Effector memory CD8-positive, alpha-beta T cell (primary cell): Measurements from ENCODE around the gene IP6K3.

Experiments used
- ATAC-seq: fragments of 150-1000 bp; cut with Tn5 transposase; replicated peaks from 2 replicates; pipeline ENCODE4 v1.10.0; 2021; ENCODE audit warnings: mild to moderate bottlenecking, moderate library complexity
- DNase-seq, 3 experiments: peaks; one replicate each; pipeline ENCODE4 v3.0.0; 2021
- H3K27ac Mint-ChIP-seq, 2 donors: one replicate each; pipeline ENCODE4 v1.8.0; 2022; ENCODE audit warnings: mild to moderate bottlenecking in 2 of 2, mixed read lengths in 2 of 2, moderate library complexity in 2 of 2
- H3K27me3 Mint-ChIP-seq, 2 donors: one replicate each; pipeline ENCODE4 v1.8.0; 2022; ENCODE audit warnings: mixed read lengths in 2 of 2
- H3K36me3 Mint-ChIP-seq: one replicate; pipeline ENCODE4 v1.8.0; 2022; ENCODE audit warnings: mild to moderate bottlenecking, moderate library complexity, mixed read lengths; ENCODE audit not compliant: insufficient read depth
- H3K4me1 Mint-ChIP-seq, 2 donors: one replicate each; pipeline ENCODE4 v1.8.0; 2022; ENCODE audit warnings: low read depth in 2 of 2, mixed read lengths in 2 of 2
- H3K4me3 Mint-ChIP-seq, 2 donors: one replicate each; pipeline ENCODE4 v1.8.0; 2022; ENCODE audit warnings: mild to moderate bottlenecking in 2 of 2, mixed read lengths in 2 of 2, moderate library complexity in 2 of 2
- H3K9me3 Mint-ChIP-seq, 2 donors: one replicate each; pipeline ENCODE4 v1.8.0; 2022; ENCODE audit warnings: mixed read lengths in 2 of 2

Gene IP6K3

GRCh38 chr6:33725891-33726673 is 20.6 kb downstream of the IP6K3 start:
- H3K4me1 Mint-ChIP-seq: peaks cover 0 to 3% of the 10 kb centered on the region in 2 donors
- peaks cover 45 to 87% of the 10 kb centered on the region in 2 donors for H3K27me3 Mint-ChIP-seq
- ATAC-seq (no peak), DNase-seq (no peak)
- no peaks in the 10 kb centered on the region for H3K9me3 Mint-ChIP-seq
- H3K27ac Mint-ChIP-seq: no peak overlapping the region
- no peak overlapping the region for H3K4me3 Mint-ChIP-seq
- H3K36me3 Mint-ChIP-seq: peaks cover 4% of the 10 kb centered on the region

- Mint-ChIP-seq H3K36me3 (peaks cover 3% of the 10 kb centered on the region), H3K9me3 (no peaks in the 10 kb centered on the region), H3K4me3 (no peak overlapping the region), H3K27ac (no peak overlapping the region), H3K27me3 (peaks cover 48 to 85% of the 10 kb centered on the region in 2 donors), H3K4me1 (peaks cover 0 to under 1% of the 10 kb centered on the region in 2 donors)
- ATAC-seq: no peak
- no peak for DNase-seq
Observed at GRCh38 chr6:33725222-33725621, 21.5 kb downstream of the IP6K3 start.

- Mint-ChIP-seq H3K27me3 (peaks cover 46 to 87% of the 10 kb centered on the region in 2 donors), H3K4me1 (no peaks in the 10 kb centered on the region), H3K4me3 (no peak overlapping the region), H3K9me3 (no peaks in the 10 kb centered on the region), H3K27ac (no peak overlapping the region), H3K36me3 (peaks cover 3% of the 10 kb centered on the region)
- no peak for DNase-seq
- ATAC-seq: no peak
Observed at GRCh38 chr6:33724102-33725023, 22.3 kb downstream of the IP6K3 start.

DNA sequence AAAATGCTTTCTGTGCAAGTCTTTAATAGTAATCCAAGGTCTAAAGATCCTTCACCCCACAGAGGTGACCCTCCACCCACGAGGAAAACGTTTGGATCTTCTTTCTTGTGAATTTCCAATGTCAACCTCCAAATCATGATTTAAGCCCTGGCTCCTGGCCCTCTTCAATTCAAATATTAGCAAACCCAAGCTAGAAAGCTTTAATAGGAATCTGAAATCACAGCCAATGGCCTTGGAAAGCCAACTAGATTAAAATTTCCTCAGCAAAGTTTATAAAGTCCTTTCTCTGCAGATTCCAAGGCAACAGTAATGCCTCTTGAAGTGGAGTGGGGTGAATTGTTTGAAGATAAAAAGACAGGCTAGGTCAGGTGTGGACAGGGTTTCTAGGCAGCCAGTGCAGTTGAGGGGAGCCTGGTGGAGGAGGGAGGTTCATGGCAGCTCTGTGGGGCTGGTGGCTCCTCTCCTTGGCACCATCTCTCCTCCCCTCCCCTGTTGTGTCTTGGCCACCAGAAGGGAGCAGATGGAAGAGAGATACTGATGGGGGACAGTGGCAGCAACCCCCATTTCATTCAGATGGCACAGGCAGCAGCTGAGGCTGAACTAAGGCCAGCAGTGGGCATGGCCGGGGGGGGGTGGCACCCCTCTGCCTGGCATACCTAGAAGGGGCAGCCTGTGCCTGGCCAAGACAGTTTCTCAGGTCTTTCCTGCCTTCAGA is 23.2 kb downstream of the IP6K3 start:
- no peak overlapping the region for H3K4me3 Mint-ChIP-seq

DNA sequence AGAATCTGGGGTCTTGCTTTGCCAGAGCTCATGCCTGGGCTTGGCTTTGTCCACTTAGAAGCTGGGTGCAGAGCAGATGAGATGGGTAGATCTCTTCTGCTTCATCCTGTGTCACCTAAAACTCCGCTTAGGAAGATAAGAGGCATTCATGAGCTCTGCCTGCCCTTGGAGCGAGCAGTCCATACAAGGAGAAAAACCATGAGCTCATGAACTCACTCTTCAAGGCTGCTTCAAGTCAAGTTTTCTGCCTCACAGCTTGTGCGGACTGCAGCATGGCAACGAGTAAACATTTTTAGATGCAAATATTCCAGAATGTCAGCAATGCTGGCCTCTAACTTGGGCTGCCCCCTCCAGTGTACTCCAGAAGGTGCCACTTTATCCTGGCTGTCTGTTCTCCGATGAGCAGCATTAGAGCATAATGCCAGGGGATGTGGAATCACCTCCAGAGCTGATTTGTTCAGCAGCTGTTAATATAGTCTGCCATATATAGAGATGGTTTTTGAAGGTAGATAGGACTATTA is 24.5 kb downstream of the IP6K3 start:
- Mint-ChIP-seq H3K27me3 (peaks cover 41 to 80% of the 10 kb centered on the region in 2 donors), H3K4me1 (no peaks in the 10 kb centered on the region), H3K4me3 (no peak overlapping the region), H3K9me3 (no peaks in the 10 kb centered on the region), H3K27ac (no peak overlapping the region), H3K36me3 (peaks cover 3% of the 10 kb centered on the region)
- ATAC-seq (no peak), DNase-seq (no peak)

More for the DNA sequence above, 23.2 kb downstream of the IP6K3 start:
- Mint-ChIP-seq H3K27me3 (peaks cover 42 to 87% of the 10 kb centered on the region in 2 donors), H3K27ac (no peak overlapping the region), H3K36me3 (peaks cover 3% of the 10 kb centered on the region), H3K9me3 (no peaks in the 10 kb centered on the region), H3K4me1 (no peaks in the 10 kb centered on the region)
- ATAC-seq (no peak), DNase-seq (no peak)

- no peaks in the 10 kb centered on the region for H3K9me3 Mint-ChIP-seq
- peaks cover 37 to 74% of the 10 kb centered on the region in 2 donors for H3K27me3 Mint-ChIP-seq
- H3K36me3 Mint-ChIP-seq: peaks cover 3% of the 10 kb centered on the region
- H3K4me1 Mint-ChIP-seq: no peaks in the 10 kb centered on the region
- no peak overlapping the region for H3K27ac Mint-ChIP-seq
- H3K4me3 Mint-ChIP-seq: no peak overlapping the region
- ATAC-seq (no peak), DNase-seq (no peak)
Observed at GRCh38 chr6:33721508-33721907, 25.2 kb downstream of the IP6K3 start.

DNA sequence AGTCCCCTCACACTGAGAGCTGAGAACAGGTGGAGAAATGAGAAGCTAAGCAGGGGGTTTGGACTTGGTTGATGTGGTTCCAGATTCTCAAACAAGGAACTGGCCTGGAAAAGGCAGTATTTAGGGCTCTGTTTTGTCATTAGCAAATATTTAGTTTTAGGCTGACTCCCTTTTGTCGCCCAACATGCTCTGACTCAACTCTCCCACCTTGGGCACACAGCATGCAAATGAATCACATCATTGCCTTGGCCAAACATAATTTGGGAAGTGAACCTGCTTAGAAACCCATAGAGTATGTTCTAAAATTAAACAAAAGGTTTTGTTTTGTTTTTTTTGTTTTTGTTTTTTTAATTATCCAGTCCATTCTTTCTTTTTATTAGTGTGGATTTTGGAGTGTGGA is 25.7 kb downstream of the IP6K3 start:
- peaks cover 3% of the 10 kb centered on the region for H3K36me3 Mint-ChIP-seq
- no peak overlapping the region for H3K4me3 Mint-ChIP-seq
- H3K27me3 Mint-ChIP-seq: peaks cover 33 to 69% of the 10 kb centered on the region in 2 donors
- no peak overlapping the region for H3K27ac Mint-ChIP-seq
- H3K4me1 Mint-ChIP-seq: no peaks in the 10 kb centered on the region
- ATAC-seq (no peak), DNase-seq (no peak)
- no peaks in the 10 kb centered on the region for H3K9me3 Mint-ChIP-seq

DNA sequence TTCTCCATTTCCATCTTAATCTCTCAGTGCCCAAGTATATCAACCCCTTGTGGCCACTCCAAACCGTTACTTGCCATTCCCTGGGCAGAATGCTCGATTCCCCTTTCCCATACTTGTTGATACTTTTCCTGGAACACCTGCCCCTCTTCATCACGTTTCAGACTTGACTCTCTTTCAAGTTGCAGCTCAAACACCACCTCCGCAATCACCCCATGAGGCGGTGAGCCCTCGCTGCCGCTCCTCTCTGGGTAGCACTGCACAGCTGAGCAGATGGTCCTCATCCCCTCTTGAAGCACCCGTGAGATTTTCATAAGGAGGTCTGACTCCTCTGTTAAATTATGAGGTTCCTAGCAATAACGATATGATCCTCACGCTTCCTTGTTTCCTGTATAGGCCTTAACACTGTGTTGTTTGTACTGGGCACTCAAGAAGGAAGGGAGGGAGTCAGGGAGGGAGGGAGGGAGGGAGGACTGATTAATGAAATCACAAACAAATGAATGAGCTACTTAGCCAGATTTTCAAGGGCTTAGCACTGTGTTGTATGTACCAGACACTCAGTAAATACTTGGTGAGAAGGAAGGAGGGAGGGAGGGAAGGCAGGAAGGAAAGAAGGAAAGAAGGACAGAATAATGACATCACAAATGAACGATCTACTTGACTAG is 27.2 kb downstream of the IP6K3 start:
- ATAC-seq: no peak
- H3K9me3 Mint-ChIP-seq: no peaks in the 10 kb centered on the region
- H3K27ac Mint-ChIP-seq: no peak overlapping the region
- H3K36me3 Mint-ChIP-seq: peaks cover 4% of the 10 kb centered on the region
- H3K4me3 Mint-ChIP-seq: no peak overlapping the region
- no peaks in the 10 kb centered on the region for H3K4me1 Mint-ChIP-seq
- H3K27me3 Mint-ChIP-seq: peaks cover 33 to 53% of the 10 kb centered on the region in 2 donors
- no peak for DNase-seq

DNA sequence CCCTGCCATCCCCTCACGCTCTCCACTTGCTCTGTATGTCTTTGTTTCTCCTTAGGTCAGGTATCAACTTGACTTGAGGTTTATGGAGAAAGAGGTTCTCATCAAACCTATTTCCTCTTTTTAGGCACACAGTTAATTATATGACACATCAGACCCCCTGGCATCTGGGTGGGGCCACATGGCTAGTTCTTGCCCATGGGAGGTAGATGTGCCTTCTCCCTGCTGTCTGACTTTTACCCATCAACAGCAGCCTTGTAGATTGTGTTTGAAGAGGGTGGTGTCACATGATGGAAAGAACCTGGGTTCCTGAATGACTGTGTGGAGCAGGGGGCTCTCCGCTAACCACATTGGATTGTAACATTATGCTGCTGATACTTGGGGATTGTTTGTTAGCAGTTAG is 28.0 kb downstream of the IP6K3 start:
- H3K9me3 Mint-ChIP-seq: no peaks in the 10 kb centered on the region
- no peaks in the 10 kb centered on the region for H3K4me1 Mint-ChIP-seq
- no peak overlapping the region for H3K27ac Mint-ChIP-seq
- DNase-seq (no peak), ATAC-seq (no peak)
- H3K4me3 Mint-ChIP-seq: no peak overlapping the region
- peaks cover 32 to 46% of the 10 kb centered on the region in 2 donors for H3K27me3 Mint-ChIP-seq
- H3K36me3 Mint-ChIP-seq: peaks cover 5% of the 10 kb centered on the region

DNA sequence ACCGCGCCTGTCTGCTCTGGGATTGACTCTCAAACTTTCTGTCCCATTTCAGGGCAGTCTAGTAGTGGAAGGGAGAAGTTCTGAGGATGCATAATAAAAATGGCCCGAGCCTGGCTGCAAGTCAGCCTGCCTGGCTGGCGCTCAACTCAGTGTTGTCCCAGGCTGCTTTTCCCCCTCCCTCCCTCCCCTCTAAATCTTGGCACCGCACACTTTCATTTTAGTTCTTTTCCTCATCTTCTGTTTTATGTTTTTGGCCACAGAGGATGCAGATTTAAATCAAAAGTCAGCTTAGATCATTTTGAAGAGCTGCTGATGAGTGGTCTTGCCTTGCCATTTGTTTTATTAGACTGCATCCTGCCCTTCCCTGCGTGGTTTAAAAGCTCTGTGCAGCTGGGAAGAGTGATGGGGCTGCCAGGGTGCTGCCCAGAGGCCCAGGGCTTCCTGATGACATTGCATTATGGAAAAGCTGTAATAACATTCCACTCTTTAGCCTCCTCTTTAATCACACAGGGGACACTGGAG is 28.7 kb downstream of the IP6K3 start:
- Mint-ChIP-seq H3K27me3 (peaks cover 24 to 39% of the 10 kb centered on the region in 2 donors), H3K4me1 (no peaks in the 10 kb centered on the region), H3K27ac (no peak overlapping the region), H3K4me3 (no peak overlapping the region), H3K36me3 (peaks cover 5% of the 10 kb centered on the region), H3K9me3 (no peaks in the 10 kb centered on the region)
- ATAC-seq (no peak), DNase-seq (no peak)

GRCh38 chr6:33716890-33717632 is 29.6 kb downstream of the IP6K3 start:
- Mint-ChIP-seq H3K27ac (no peak overlapping the region), H3K36me3 (peaks cover 5% of the 10 kb centered on the region), H3K4me3 (no peak overlapping the region), H3K9me3 (no peaks in the 10 kb centered on the region), H3K4me1 (peaks cover under 1 to 1% of the 10 kb centered on the region in 2 donors), H3K27me3 (peaks cover 15 to 29% of the 10 kb centered on the region in 2 donors)
- DNase-seq: no peak
- ATAC-seq: no peak

GRCh38 chr6:33716379-33716778 is 30.3 kb downstream of the IP6K3 start:
- Mint-ChIP-seq H3K9me3 (no peaks in the 10 kb centered on the region), H3K4me3 (no peak overlapping the region), H3K27me3 (peaks cover 9 to 22% of the 10 kb centered on the region in 2 donors), H3K27ac (no peak overlapping the region), H3K4me1 (peaks cover 7 to 8% of the 10 kb centered on the region in 2 donors), H3K36me3 (peaks cover 9% of the 10 kb centered on the region)
- ATAC-seq (no peak), DNase-seq (no peak)
